ENCODE results near the gene RNF44.
A peak's percentile ranks its signal among the peaks of the same experiment; 100 is the strongest.
"Not testable (repeated sequence)": the region's sequence is repeated elsewhere in the genome, so short reads cannot be mapped to it uniquely, and the experiment has no call there.

RNF44 gene

DNA sequence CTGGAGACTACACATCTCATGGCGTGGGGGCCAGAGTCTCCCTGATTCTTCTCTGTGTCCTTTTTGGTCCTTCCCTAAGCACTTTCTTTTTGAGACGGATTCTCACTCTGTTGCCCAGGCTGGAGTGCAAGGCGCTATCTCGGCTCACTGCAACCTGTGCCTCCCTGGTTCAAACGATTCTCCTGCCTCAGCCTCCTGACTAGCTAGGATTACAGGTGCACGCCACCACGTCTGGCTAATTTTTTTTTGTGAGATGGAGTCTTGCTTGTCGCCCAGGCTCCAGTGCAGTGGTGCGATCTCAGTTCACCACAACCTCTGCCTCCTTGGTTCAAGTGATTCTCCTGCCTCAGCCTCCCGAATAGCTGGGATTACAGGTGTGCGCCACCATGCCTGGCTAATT is 13.7 kb upstream of the RNF44 start:
- DNase-seq (ENCODE audit: low read depth) = not testable (repeated sequence)

DNA sequence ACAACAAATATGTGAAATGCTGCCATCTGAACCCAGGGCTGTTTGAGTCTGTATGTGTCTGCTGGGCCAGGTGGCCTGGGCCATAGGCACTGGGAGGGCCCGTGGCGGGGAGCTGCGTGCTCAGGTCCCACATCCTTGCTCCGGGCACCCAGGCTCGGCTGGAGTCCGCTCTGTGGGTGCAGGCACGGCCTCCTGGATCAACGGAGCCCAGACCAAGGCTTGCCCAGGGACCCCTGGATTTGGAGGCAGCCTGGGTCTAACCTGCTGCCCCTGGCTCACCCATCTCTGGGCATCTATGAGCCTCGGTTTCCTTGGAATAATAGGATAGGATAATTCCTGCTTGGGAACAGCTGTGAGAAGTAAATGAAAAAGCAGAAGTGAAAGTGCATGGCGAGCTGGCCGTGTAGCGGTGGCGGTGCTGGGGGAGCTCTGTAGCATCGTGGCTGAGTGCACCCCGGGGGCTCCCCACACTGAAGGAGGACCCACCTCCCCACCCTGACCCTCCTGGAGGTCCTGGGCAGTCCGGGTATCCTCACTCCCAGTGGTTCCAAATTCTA is 13.2 kb upstream of the RNF44 start:
- no peak for DNase-seq (ENCODE audit: low read depth)

DNA sequence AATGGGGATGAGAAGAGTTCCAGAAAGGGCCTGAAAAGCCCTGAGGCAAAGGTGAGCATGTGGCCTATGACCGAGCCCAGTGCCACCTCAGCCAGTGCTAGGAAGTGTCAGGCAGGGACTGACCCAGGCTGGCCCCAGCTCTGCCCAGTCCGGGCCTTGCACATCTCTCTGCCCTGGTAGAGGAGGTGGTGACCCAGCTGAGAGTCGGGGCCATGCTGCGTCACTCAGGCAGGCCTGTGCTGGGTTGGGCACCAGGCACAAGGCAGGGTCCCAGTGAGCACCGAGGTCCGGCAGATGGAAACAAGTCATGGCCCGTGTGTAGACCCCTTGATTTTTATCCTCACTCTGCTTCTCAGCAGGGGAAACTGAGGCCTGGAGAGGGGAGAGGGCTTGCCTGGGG is 12.7 kb upstream of the RNF44 start:
- DNase-seq (ENCODE audit: low read depth) = no peak

DNA sequence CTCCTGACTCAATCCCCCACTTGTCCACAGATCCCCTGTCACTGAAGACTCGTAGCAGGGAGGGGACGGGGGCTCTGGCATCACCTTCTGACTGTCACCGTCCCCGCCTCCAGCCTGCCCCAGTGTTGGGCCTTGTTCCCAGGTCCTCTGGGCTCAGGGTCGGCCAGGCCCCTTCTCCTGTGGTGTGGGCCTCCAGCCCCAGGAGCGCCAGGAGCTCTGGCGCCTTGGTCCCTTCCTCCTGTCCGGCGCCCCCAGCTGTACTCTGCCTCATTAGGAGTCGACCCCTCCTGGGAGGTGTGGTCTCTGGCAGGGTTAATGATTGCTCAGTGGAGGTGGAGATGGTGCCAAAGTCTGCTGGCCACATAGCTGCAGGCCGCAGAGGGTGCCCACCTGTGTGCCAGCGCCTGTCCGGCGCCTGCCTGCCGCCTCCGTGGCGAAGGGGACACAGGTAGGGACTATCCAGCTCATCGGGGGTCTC is 11.8 kb upstream of the RNF44 start, which contains the start of gene CDHR2:
CDHR2 (plus strand) TSS at position 376 of the 478 bp plus-strand sequence. CDS start 16,011 bp downstream, outside the sequence.
- DNase-seq (ENCODE audit: low read depth) = no peak

DNA sequence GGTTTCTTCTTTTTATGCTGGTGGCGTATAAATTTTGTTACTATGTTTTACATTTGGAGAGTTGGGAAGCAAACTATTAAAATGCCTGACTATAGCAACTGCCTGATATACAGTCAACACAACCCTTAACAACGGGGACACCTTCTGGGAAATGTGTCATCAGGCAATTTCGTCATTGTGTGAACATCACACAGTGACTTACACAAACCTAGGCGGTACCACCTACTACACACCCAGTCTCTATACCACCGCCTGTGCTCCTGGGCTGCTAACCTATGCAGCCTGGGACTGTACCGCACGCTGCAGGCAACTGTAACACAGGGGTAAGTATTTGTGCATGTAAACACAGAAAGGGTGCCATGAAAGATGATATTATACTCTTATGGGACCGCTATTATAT is 10.6 kb upstream of the RNF44 start:
- DNase-seq (ENCODE audit: low read depth) = no peak

DNA sequence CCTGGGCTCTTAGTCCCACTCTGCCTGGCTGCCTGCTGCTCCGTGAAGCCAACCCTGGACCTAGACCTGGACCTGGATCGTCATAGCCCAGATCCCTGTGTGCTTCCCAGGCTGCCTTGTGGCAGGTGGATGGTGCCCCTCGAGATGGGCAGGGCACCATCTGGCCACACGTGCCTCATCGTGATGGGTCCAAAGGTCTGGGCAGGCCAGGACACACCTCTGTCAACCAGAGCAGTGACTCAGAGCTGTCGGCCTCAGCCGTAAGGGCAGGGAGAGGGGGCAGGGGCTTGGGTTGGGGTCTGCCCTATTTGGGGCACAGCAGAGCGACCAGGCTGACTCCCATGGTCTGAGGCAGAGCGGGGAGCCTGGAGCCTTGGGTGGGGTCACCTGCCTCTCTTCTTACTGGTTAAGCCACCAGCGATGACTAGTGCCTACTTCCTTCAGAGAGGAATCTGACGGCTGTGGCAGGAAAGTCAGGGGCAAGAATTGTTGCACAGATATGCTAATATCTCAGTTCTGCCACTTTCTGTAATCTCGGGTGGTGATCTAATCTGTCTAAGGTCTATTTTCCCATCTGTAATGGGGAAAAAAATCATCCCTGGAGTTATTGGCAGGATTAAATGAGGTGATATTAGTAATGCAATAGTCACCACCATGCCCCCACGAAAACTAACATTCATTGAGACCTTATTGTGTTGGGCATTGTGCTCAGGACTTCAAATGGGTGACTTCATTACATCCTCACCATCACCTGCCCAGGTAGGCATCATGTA is 8.7 kb upstream of the RNF44 start:
- no peak for DNase-seq (ENCODE audit: low read depth)

DNA sequence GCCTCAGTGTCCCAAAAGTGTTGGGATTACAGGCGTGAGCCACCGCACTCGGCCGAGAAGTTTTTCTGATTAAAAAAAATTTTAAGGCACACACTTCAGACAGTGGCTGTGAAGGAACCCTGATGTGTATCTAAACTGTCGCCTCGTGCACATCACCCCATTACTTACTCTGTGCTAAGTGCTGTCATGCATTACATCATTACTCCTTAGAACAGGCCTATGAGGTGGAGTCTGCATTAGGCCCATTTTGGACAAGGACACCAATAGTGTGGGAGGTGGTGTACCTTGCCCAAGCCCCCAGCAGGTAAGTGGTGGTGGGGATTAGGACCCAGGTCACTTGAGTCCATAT is 8.2 kb upstream of the RNF44 start:
- no peak for DNase-seq (ENCODE audit: low read depth)

DNA sequence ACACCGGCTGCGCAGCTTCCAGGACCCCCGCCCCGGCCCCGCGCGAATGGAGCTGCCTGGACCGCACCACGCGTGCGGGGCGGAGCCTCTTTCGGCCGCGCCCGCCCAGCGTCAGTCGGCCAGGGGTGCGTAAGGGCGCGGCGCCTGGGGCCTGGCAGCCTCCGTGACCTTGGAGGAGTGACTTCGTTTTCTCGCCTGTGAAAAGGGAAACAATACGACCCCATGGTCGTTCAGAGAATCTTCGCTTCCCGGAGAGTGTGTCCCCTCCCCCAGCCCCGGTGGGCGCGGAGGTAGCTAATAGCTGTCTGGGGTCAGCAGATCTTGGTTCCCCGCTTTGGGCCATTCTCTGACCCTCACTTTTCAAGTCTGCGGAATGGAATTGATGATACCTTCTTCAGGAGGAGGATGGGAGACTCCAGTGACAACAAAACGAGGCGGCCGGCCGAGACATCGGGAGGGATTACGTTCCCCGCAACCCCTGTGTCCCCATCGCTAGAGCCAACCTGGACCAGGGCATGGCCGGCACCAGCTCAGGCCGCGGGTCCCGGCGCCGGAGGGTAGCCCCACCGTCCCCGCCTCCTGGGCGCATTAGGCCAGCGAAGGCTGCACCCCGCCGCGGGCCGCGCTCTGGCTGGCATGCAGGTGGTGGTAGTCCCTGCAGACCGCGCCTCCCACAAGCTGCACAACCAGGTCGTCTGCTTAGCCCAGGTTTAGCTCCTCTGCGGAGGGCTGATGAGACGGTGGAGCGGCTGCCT is 6.4 kb upstream of the RNF44 start:
- DNase-seq (ENCODE audit: low read depth) = no peak

DNA sequence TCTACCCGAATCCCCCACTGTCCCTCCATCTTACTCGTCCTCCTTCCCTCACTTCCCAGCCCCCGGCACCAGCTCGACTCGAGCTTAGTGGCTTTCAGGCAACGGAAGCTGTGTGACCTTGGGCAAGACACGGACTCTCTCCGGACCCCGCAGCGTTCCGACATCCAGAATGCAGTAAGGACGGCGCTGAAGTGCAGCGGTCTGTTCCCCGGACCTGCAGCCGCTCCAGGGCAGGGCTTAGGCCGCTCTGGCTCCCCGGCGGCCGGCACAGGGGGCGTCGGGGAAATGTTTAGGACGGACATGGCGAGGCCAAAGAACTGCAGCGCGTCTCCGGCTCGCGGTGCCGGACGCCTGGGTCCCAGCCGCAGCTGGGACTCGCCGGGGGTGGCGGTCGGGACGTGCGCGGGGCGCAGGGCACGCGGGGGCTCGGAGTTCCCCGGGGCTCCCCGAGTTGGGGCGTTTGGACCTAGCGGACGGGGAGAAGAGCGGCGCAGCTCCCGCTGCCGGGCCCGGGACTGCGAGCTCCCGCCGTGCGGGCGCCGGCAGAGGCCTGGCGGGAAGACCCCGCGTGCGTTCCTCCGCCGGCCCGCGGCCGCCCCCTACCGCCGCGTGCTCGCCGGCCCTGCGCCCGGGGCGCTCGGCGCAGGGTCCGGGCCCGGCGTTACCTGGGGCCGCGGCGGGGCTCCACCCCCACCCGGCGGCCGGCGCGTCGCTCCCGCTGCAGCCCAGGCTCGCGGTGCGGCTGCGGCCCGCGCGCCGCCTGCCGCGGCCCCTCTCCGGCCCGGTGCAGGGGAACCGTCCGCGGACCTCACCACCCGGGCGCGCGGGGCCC is 5.6 kb upstream of the RNF44 start:
- no peak for DNase-seq (ENCODE audit: low read depth)

DNA sequence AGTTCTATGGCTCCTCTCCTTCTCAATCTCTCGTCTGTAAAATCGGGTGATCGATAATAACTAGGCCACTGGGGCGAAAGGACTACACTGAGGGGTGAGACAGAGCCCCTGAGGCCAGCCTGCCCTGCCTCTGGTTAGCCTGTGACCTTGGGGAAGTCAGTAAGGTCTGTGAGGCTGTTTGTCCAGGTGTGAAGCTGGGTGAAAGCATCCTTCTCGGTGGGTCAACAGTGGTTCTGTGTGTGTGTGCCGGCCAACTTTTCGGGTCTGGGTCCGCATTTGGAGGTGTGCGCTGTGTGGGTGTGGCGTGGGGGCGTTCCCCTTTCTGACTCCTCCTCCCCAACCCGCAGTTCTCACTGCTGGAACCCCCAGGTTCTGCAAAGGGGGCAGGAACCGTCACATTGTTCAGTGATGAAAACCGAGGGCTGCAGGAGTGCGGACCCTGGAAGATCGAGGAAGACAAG is 5.0 kb upstream of the RNF44 start:
- peak; percentile 43 for DNase-seq (ENCODE audit: low read depth)

DNA sequence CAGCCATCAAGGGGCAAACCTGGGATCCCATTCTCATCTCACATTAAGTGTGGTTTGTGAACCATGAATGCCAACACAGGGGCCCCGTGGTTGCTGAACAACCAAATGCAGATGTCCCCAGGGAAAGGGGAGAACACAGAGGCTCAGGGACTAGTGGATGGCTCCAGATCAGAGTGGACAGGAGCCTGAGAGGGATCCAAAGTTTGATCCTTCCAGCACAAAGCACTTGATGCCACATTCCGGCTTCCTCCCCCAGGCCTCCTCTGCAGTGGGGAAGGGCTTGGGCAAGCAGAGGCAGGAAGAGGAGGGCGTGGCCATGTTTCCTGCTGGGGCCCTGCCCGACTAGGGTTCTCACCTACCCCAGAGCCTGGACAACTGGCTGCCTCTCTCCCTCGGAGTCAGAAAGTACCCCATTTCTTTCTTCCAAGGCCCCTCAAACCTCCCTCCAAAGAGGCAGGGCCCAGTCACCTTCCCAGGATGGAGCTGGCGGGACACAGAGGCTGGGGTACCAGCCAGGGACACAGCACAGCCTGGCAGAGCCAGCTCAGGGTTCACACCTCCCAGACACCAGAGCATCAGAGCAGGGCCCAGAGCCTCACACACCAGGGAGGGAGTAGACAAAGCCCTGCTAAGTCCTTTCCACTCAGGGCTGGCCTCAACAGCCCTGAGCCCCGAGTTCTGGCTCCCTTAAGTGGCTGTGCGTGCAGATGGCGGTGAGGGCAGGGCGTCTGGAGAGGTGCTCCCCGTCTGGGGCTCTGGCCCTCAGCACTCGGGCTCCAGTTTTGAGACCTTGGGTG is 4.3 kb upstream of the RNF44 start:
- peak; percentile 41 for DNase-seq (ENCODE audit: low read depth)

DNA sequence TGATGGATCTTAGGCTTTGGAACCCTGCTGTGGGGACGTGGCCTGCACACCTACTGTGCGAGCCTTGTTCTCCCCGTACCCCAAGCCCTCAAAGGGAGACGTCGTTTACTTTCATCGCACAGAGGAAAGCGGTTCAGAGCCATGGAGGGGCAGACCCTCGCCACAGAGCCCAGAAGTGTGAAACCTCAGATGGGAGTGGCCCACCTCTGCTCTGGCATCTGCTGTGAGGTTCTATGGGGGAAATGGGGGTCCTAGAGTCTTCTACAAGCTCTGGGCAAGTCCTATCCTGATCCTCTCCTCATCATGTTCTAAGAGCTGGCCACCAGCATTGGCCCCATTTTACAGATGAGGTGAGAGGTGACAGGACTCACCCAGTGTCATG is 3.7 kb upstream of the RNF44 start:
- no peak for DNase-seq (ENCODE audit: low read depth)

DNA sequence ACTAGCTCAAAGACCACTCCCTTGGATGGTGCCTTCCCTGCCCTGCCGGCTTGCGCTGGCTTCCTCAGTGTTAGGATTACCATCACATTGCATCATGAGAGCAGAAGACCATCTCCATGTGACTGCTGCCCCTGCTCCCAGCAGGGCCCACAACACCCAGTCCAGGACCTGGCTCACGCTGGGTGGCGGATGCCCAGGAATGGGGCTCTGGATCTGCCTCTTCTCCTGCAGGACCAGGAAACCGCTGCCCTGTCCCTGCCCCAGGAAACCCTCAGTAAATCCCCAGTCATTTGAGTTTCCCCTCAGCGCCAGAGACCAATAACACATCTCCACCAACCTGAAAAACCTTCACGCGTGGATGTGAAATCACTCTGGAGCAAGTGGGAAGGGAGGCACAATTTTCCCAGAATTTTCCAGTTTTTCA is 3.3 kb upstream of the RNF44 start:
- DNase-seq (ENCODE audit: low read depth) = no peak

DNA sequence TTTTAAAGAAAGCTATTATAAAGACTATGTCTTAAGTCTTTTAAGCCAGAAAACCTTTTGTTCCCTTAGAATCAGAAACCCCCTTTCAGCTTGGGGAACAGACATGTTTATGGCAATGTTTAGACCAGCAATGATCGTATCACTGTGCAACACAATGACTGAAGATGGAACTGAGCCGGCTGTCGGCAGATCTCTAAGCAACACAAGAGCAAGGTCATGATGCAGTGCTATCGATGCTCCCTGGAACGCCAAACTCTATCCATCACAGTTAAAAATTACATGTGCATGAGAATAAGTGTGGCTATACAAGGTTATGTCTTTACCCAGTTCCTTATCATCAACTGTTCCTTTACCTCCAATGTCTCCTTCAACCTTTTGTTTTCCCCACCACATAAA is 1.8 kb upstream of the RNF44 start:
- DNase-seq (ENCODE audit: low read depth) = no peak

DNA sequence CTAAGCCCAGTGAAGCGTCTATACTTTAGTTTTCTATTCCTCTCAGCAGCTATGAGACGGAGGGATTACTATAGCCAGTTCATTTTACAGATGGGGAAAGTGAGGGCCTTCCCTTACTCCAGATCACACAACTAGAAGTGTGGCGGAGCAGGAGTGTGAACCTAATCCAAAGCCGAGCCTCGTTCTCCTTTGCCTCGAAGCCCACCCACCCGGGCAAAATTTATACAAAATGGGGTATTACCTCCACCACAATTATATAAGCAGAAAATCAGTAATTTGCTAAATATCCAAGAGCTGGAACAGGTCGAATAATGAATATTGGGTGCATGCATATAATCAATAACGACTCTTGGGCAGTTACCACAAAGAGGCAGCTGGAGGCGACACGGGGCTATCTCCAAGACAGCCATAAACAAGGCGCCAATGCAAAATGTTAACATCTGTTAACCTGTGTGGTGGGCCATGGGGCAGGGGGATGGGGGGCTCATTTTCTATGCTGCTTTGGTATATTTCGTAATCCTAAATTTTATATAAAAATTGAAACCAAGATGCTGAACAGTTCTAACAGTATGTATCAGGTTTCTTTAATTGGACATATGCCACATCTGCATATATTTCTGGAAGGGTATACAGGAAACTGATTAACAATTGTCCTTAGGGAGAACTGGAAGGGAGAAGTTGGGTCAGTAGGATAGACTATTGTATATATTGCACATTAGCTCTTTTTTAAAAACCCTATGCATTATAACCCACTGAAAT is 1.2 kb upstream of the RNF44 start:
- no peak for DNase-seq (ENCODE audit: low read depth)

DNA sequence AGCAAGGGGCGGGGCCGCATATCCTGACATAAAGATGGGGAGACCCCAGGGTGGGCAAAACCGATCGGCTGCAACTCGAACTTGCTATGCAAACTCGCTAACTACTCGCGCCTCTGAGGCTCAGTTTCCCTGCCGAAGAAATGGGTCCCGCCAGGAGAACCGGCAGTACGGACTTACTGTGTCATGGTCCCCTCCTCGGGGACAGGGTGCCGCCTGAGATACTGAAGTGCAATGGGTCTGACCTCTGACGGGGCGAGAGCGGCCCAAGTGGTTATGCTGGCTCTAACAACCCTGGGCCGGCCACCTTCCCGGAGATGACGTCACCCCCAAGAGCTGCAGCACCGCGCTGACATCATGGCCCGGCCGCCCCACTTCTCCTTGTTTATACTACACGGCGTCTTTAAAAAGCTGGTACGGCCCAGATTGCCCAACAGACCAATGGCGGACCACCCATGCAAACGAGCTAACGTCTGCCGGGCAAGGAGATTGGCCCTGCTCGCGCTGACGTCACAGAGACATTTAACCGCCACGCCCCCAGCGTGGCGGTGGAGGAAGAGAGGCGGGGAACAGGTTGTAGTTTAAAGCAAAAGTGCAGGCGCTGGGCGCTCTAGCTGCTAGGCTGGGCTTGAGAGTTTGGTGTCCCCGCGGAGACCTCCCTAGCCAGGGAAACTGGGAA is 490 bp upstream of the RNF44 start:
- DNase-seq (ENCODE audit: low read depth) = peak; percentile 96

DNA sequence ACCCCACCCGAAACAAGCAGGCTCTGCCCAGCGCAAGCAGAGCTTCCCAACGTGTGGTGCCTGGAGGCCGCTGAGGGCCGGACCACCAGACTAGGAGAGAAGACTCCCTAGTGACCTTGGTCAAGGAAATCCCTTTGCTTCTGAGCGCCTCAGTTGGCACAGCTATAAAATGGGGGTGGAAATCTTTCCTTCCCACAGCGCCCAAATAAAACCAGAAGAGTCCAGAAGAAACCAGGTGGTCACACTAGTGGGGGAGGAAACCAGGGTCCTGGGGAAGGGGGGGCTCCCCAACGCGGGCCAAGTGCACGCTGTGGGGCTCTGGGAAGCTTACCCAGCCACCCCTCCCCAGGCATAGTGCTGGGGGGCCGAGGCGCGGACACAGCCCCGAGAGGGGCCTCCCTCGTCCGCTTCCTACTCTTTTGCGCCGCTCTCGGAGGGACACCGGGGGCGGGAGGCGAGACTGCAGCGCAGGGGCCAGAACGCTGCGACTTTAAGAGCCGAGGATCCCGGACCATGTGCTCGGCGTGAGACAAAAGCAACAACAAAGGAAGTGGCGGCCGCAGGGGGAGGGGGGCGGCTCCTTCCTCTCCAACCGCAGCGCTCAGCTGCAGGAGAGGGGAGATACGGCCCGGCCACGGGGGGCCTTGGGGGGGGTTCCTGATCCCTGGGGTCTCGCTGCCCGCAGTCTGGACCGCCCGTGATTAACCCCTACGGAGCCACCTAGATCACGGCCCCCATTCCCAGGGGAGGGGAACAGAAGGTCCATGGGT is 885 bp downstream of the RNF44 start:
- peak; percentile 68 for DNase-seq (ENCODE audit: low read depth)

DNA sequence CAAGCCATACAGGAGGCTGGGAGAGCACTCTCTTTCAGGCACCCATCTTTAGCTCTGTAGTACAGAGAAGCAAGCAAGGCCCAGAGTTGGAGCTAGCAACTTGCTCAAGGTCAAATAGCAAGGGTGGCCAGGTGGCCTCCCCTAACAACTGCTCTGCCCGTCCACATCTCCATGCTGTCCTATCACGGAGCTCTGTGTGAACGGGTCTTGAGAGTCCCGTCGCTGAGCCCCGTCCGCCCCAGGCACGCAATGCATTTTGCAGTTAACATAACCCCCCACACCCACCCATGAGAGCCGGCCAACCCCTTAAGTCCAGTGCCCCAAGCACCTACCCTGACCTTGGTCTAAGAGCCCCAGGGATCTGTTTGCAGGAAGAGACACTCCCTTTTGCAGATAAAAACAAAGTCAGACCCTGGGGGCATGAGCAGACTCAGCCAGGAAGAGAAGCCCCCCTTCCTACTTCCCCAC is 1.5 kb downstream of the RNF44 start:
- no peak for DNase-seq (ENCODE audit: low read depth)

DNA sequence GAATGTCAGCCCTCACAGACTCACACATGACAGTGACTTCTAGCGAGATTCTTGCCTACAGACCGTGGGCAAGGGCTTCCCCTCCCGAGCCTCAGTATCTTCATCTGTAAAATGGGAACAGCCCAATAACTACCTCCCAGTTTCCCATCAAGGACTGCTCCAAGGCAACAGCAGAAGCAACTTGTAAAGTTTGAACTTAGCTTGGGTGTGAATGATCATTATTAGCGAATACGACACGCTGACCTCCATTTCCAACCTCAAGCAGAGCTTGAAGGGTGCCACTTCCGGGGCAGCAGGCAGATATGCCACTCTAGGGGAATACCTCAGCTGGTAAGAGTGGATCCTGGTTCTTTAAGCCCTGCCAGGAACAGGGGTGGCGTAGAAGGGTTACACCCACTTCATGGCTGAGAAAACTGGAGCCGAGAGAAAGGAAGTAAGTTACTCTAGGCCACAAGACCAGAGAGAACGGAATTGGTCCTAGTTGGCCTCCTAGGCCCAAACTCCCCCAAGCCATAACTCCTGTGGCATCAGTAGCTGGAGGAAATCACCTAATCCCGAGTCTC is 2.0 kb downstream of the RNF44 start:
- no peak for DNase-seq (ENCODE audit: low read depth)
